GM20431 (cell line): ENCODE measurements around the gene ENTREP1.

ENCODE experiments used
- in situ Hi-C: fragments of 300-500 bp; cut with MseI, MboI; formaldehyde crosslinking; loops from one replicate; pipeline ENCODE4 v1.15.0; 2020; ENCODE audit warnings: low sequenced_read_pairs; ENCODE audit not compliant: unreplicated experiment

ENTREP1 gene

GRCh38 chr9:69319324-69320025, 5.5 kb upstream of the ENTREP1 start:
- in situ Hi-C loops: no loop called here

DNA sequence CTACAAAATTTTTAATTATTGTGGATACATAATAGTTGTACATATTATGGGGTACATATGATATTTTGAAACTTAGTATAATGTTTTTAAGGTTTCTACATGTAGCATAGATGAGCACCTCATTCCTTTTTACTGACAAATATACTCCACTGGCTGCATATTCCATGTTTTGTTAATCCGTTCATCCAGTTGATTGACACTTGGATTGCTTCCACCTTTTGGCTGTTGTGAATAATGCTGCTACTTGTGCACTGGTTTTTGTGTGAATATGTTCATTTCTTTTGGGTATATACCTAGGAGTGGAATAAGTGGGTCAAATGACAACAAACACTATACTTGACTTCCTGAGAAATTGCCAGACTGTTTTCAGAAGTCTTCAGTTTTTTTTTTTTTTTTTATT, 2.8 kb upstream of the ENTREP1 start:
- in situ Hi-C loops: no loop called here

DNA sequence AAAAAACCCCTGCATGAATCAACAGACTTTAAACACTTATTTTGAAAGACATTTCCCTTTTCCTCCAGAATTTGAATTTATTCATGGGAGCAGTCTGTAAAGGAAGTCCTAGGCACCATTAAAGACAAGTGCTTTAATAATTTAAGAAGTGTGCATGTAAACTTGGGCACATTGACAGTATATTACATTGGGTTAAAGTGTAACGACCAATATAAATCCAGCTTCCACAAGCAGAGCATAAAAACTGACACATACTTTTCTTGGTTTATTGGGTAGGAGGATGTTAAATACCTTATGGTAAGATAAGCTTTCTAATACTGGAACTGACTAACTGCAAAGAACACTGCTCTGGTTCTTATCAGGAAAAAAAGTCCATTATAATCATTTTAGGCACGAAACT, 1.2 kb upstream of the ENTREP1 start:
- in situ Hi-C loops: no loop called here

GRCh38 chr9:69325409-69326212, 596 bp downstream of the ENTREP1 start:
- in situ Hi-C loops: no loop called here

- in situ Hi-C loops: no loop called here
Observed at GRCh38 chr9:69326261-69326660, 1.2 kb downstream of the ENTREP1 start.

- in situ Hi-C loops: no loop called here
Observed at GRCh38 chr9:69330580-69330979, 5.6 kb downstream of the ENTREP1 start.

GRCh38 chr9:69331444-69331843, 6.4 kb downstream of the ENTREP1 start:
- in situ Hi-C loops: no loop called here

- in situ Hi-C loops: no loop called here
Observed at GRCh38 chr9:69332067-69332685, 7.2 kb downstream of the ENTREP1 start.

GRCh38 chr9:69333716-69334115, 8.7 kb downstream of the ENTREP1 start:
- in situ Hi-C loops: no loop called here

- in situ Hi-C loops: no loop called here
Observed at GRCh38 chr9:69334317-69334716, 9.3 kb downstream of the ENTREP1 start.

- in situ Hi-C loops: no loop called here
Observed at GRCh38 chr9:69339620-69340019, 14.6 kb downstream of the ENTREP1 start.

DNA sequence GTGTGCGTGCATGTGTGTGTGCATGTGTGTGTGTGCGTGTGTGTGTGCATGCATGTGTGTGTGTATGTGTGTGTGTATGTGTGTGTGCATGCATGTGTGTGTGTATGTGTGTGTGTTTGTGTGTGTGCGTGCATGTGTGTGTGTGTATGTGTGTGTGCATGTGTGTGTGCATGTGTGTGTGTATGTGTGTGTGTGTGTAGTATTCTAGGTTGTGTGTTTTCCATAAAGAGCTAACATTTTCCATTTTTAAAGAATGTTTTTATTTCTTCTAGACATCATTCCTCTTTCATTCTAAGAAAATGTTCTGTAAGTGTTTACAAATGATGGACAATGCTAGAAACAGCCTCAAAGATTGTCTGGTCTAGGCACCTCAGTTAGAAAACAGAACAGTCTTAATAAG, 15.6 kb downstream of the ENTREP1 start:
- in situ Hi-C loops: no loop called here

DNA sequence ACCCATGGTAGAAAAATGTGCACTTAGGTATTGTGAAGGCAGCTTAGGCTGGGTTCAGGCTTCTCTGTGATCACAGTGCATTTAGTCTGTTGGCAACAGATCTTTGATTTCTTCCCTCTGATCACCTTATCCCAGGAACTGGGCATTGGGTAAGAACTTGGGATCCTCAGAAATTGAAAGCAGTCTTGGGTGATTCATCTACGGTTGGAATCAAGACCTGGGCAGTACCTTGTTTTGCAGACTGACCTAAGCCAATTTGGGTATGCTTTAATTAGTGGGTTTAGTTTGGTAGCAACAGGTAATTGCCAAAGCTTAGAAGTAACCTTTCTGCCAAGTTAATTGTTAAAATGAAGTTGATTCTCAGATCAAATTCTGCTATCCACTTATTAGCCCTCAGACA, 17.8 kb downstream of the ENTREP1 start:
- in situ Hi-C loops: no loop called here

DNA sequence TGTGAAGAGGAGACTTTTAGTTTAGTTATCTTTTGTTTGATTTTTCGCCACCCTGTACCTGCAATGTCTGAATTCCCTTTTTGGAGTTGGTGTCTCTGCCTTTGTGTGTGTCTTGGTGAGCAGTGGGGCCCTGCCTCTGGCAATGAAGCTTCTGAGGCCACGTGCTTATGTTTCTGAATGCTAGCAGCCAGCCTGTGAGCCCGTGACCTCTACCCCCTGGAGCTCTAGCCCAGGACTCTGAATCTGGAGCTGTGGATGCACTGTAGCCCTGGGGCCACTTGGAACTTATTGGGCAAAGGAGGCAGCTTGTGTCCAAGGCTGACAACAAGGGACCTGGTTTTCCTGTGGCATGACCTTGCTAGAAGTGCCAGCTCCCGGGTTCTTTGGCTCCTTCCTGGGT, 19.4 kb downstream of the ENTREP1 start:
- in situ Hi-C loops: no loop called here

DNA sequence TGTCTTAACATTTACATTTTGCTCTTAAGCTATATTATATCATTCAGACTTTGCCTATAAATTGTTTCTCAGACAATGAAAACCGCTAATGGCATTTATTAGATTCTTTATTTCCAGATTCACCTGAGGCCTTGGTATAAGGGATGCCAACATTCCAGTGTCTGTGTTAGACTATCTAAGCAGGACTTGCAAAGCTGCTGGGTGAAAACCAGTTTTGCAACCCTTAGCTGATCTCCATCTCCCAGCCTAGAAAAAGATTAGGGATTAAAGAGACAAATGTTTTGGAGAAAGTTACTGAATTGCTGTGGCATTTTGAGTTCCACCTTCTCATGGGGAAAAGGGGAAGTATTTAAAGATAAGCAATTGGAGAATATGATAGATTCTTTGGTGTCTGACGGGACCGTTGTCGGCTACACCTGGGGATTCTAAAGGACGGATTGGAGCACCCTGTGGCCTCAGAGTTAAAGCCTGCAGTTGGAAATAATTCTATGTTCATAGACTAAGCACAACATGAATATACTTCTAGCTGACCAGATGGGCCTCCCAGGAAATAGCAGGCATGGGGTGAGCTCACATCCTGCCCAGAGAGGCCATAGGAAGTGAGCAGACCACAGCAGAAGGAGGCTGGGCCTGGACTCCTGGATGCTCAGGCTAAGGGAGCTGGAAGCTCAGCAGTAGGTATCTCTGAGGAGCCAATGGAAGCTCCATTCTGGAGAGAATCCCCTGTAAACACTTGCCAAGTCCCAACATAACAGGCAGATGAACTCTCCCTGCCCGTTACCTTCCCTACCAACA, 21.8 kb downstream of the ENTREP1 start:
- in situ Hi-C loops: no loop called here

GRCh38 chr9:69347607-69348006, 22.6 kb downstream of the ENTREP1 start:
- in situ Hi-C loops: no loop called here

- in situ Hi-C loops: no loop called here
Observed at GRCh38 chr9:69351227-69351626, 26.2 kb downstream of the ENTREP1 start.

- in situ Hi-C loops: no loop called here
Observed at GRCh38 chr9:69355232-69355631, 30.2 kb downstream of the ENTREP1 start.

DNA sequence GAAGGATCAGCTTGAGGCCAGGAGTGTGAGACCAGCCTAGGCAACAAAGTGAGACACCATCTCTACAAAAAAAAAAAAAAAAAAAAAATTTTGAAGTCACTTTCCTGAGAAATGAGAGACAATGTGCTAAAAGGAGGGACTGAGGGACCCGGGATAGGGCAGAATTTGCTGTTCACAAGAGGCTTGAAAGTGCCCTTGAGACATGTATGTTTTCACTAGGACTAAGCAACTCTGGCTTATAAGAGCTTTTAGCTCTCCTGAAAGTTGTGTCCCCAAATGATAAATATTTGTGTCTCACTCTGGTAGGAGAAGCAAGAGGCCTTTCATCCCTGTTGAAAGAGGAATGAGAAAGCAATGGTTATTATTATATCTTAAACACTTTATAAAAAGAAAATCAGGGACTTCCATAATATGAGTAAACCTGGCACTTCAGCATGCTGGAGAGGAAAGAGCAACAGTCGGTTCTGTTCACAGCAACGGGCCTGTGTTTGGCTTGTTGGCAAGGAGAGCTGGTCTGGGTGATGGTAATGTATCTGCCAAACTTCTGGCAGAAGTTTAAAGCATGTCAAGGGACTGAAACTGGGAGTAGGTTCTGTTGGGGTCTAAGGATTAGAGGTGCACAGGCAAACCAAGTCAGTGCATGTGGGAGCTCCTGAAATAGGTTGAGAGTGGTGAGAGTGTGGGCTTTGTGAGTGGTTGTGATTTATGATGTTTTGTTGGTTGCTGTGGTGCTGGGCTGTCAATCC, 32.2 kb downstream of the ENTREP1 start:
- in situ Hi-C loops: no loop called here

DNA sequence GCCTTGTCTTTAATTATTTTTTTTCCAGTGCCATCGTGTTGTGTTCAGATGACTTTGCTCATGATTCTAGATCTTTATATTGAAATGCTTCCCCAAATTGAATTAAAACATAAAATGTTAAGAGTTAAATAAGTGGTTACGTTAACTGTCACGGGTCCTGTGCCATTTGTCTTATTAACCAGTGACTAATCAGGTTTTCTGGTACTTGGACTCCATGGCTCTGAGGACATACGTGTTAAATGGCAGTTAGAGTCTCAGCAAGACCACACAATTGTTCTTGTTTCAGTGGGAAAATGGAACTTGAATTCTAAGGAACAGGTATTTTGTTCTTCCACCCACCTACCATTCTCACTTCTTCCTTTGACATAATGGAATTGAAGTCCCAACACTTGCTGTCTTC, 32.8 kb downstream of the ENTREP1 start:
- in situ Hi-C loops: no loop called here
